Measurements from ENCODE around the gene ANAPC16.
"Not testable (repeated sequence)": the region's sequence is repeated elsewhere in the genome, so short reads cannot be mapped to it uniquely, and the experiment has no call there.

Gene ANAPC16

GRCh38 chr10:72265990-72266865, 50.4 kb downstream of the ANAPC16 start:
- DNase-seq: no peak

- DNase-seq: no peak
Observed at GRCh38 chr10:72267381-72267780, 51.6 kb downstream of the ANAPC16 start.

- DNase-seq: no peak
Observed at GRCh38 chr10:72267819-72268399, 52.1 kb downstream of the ANAPC16 start.

GRCh38 chr10:72268475-72269200, 52.8 kb downstream of the ANAPC16 start:
- DNase-seq: not testable (repeated sequence)

GRCh38 chr10:72270607-72271281, 54.9 kb downstream of the ANAPC16 start:
- no peak for DNase-seq

GRCh38 chr10:72272689-72273409, 57.0 kb downstream of the ANAPC16 start:
- peak; percentile 60 for DNase-seq

GRCh38 chr10:72273410-72274212, 57.8 kb downstream of the ANAPC16 start, which contains the start of gene DDIT4:
Gene DDIT4, plus strand, starts transcription at chr10:72273924. Its CDS starts 293 bp downstream, at chr10:72274217.
- DNase-seq: peak; percentile 99

GRCh38 chr10:72274213-72274729, 58.5 kb downstream of the ANAPC16 start:
- DNase-seq: no peak

GRCh38 chr10:72274730-72275350, 59.0 kb downstream of the ANAPC16 start:
- peak; percentile 80 for DNase-seq

GRCh38 chr10:72275351-72276012, 59.7 kb downstream of the ANAPC16 start:
- DNase-seq: no peak

- no peak for DNase-seq
Observed at GRCh38 chr10:72276013-72276387, 60.2 kb downstream of the ANAPC16 start.

- no peak for DNase-seq
Observed at GRCh38 chr10:72276421-72277339, 60.9 kb downstream of the ANAPC16 start.

- DNase-seq: no peak
Observed at GRCh38 chr10:72277340-72277995, 61.7 kb downstream of the ANAPC16 start.

GRCh38 chr10:72277996-72278667, 62.3 kb downstream of the ANAPC16 start:
- no peak for DNase-seq

- DNase-seq: no peak
Observed at GRCh38 chr10:72278668-72279393, 63.0 kb downstream of the ANAPC16 start.

GRCh38 chr10:72279587-72279986, 63.8 kb downstream of the ANAPC16 start:
- DNase-seq: not testable (repeated sequence)

- no peak for DNase-seq
Observed at GRCh38 chr10:72283131-72283530, 67.3 kb downstream of the ANAPC16 start.
